GM21515 (cell line): ENCODE data around the gene ZNF76.
A peak's percentile ranks its signal among the peaks of the same experiment; 100 is the strongest.
"Not testable (repeated sequence)": the region's sequence is repeated elsewhere in the genome, so short reads cannot be mapped to it uniquely, and the experiment has no call there.

Source experiments
- ATAC-seq: cut with Tn5 transposase; IDR thresholded peaks from one replicate; pipeline ENCODE4 v1.9.1; 2021; ENCODE audit not compliant: unreplicated experiment

ZNF76 gene

GRCh38 chr6:35298625-35299140 is 39.1 kb downstream of the ZNF76 start:
- no peak for ATAC-seq

- ATAC-seq, result no peak
These were observed 40.1 kb downstream of the ZNF76 start for GRCh38 chr6:35299674-35300073.

GRCh38 chr6:35300848-35301247 is 41.3 kb downstream of the ZNF76 start:
- no peak for ATAC-seq

- peak; percentile 79 for ATAC-seq
These were observed 43.2 kb downstream of the ZNF76 start for GRCh38 chr6:35302604-35303241.

- no peak for ATAC-seq
These were observed 44.8 kb downstream of the ZNF76 start for GRCh38 chr6:35304299-35304698.

GRCh38 chr6:35305117-35305516 is 45.6 kb downstream of the ZNF76 start:
- ATAC-seq, result no peak

- not testable (repeated sequence) for ATAC-seq
These were observed 47.6 kb downstream of the ZNF76 start for GRCh38 chr6:35307138-35307537.

GRCh38 chr6:35308543-35308942 is 49.0 kb downstream of the ZNF76 start:
- ATAC-seq, result not testable (repeated sequence)

- no peak for ATAC-seq
These were observed 50.2 kb downstream of the ZNF76 start for GRCh38 chr6:35309611-35310264.

GRCh38 chr6:35310265-35310831 is 50.8 kb downstream of the ZNF76 start:
- no peak for ATAC-seq

GRCh38 chr6:35311390-35312075 is 52.0 kb downstream of the ZNF76 start:
- no peak for ATAC-seq

- ATAC-seq, result no peak
These were observed 52.7 kb downstream of the ZNF76 start for GRCh38 chr6:35312076-35312800.

- ATAC-seq, result no peak
These were observed 53.3 kb downstream of the ZNF76 start for GRCh38 chr6:35312807-35313206.

GRCh38 chr6:35317483-35318195 is 58.1 kb downstream of the ZNF76 start:
- ATAC-seq, result no peak

GRCh38 chr6:35318196-35319171 is 58.9 kb downstream of the ZNF76 start:
- ATAC-seq, result no peak

- no peak for ATAC-seq
These were observed 60.0 kb downstream of the ZNF76 start for GRCh38 chr6:35319346-35320030.

GRCh38 chr6:35320031-35320410 is 60.5 kb downstream of the ZNF76 start:
- no peak for ATAC-seq

- ATAC-seq, result no peak
These were observed 61.6 kb downstream of the ZNF76 start for GRCh38 chr6:35321091-35321490.
